Hepatocyte (in vitro differentiated cells): Measurements from ENCODE around the gene YWHAG.

ENCODE experiments used
- CTCF ChIP-seq: fragments of 200-600 bp; sonication (generic); IDR thresholded peaks from 2 replicates; pipeline ENCODE4 v1.5.1; 2016; ENCODE audit warnings: antibody characterized with exemption, mild to moderate bottlenecking; ENCODE audit not compliant: poor library complexity
- EZH2phosphoT487 ChIP-seq: fragments of 200-600 bp; sonication (generic); IDR thresholded peaks from one replicate; pipeline ENCODE4 v1.6.1; 2018; ENCODE audit warnings: antibody characterized with exemption, mild to moderate bottlenecking, low read depth, moderate library complexity; ENCODE audit not compliant: unreplicated experiment, severe bottlenecking

GRCh38 chr7:76315364-76315763 is 43.4 kb downstream of the YWHAG start:
- TF ChIP-seq CTCF, result no peak
- TF ChIP-seq EZH2phosphoT487, result no peak
